HEK293T (cell line): ENCODE data around the gene RAPGEF6.

Experiments used
- CTCF ChIA-PET: fragments of 350-600 bp; formaldehyde crosslinking; extraction: SDS; loops from one replicate; lab custom pipeline; 2021; ENCODE audit warnings: antibody characterized with exemption, inconsistent platforms; lab: Yijun Ruan, JAX
- POLR2A ChIA-PET: fragments of 350-600 bp; formaldehyde crosslinking; extraction: SDS; loops from one replicate; lab custom pipeline; 2020; ENCODE audit warnings: antibody characterized with exemption, inconsistent platforms; lab: Yijun Ruan, JAX
- DNase-seq: peaks from one replicate; pipeline ENCODE4 v3.0.0; 2012; ENCODE audit warnings: mixed read lengths; ENCODE audit errors: extremely low spot score
- ARNT ChIP-seq: fragments of 450-650 bp; IDR thresholded peaks from 2 replicates; pipeline ENCODE4 v1.6.1; 2017; ENCODE audit warnings: mild to moderate bottlenecking
- BHLHE40 ChIP-seq: fragments of 450-650 bp; IDR thresholded peaks from 2 replicates; pipeline ENCODE4 v1.6.1; 2016; ENCODE audit warnings: mild to moderate bottlenecking, moderate library complexity, borderline replicate concordance
- CTBP1 ChIP-seq: fragments of 450-650 bp; IDR thresholded peaks from 2 replicates; pipeline ENCODE4 v1.6.1; 2016; ENCODE audit warnings: borderline replicate concordance
- FOXA1 ChIP-seq: fragments of 450-650 bp; IDR thresholded peaks from 2 replicates; pipeline ENCODE4 v1.6.1; 2016; ENCODE audit warnings: mild to moderate bottlenecking
- FOXK2 ChIP-seq: fragments of 450-650 bp; IDR thresholded peaks from 2 replicates; pipeline ENCODE4 v1.6.1; 2016; ENCODE audit warnings: mild to moderate bottlenecking
- FOXM1 ChIP-seq: fragments of 450-650 bp; IDR thresholded peaks from 2 replicates; pipeline ENCODE4 v1.6.1; 2017; ENCODE audit warnings: mild to moderate bottlenecking, borderline replicate concordance
- L3MBTL2 ChIP-seq: fragments of 450-650 bp; conservative IDR thresholded peaks from 2 replicates; pipeline ENCODE4 v1.6.1; 2016; ENCODE audit warnings: mild to moderate bottlenecking
- NFRKB ChIP-seq: fragments of 450-650 bp; IDR thresholded peaks from 2 replicates; pipeline ENCODE4 v1.6.1; 2016; ENCODE audit warnings: mild to moderate bottlenecking, moderate library complexity
- PKNOX1 ChIP-seq: fragments of 450-650 bp; IDR thresholded peaks from 2 replicates; pipeline ENCODE4 v1.6.1; 2016
- SP1 ChIP-seq: fragments of 450-650 bp; IDR thresholded peaks from 2 replicates; pipeline ENCODE4 v1.6.1; 2017
- SUZ12 ChIP-seq: fragments of 450-650 bp; IDR thresholded peaks from 2 replicates; pipeline ENCODE4 v1.6.1; 2016; ENCODE audit warnings: mild to moderate bottlenecking
- ZNF384 ChIP-seq: fragments of 450-650 bp; IDR thresholded peaks from 2 replicates; pipeline ENCODE4 v1.6.1; 2016

RAPGEF6 gene

GRCh38 chr5:131379723-131380122 lies 255.3 kb downstream of the RAPGEF6 start:
- no peak for TF ChIP-seq FOXA1
- POLR2A ChIA-PET: no interaction called here
- no peak for DNase-seq
- CTCF ChIA-PET: interaction anchor here (0.7 kb wide), 1 partner anchor 181 kb away, joined by 3 read pairs; no protein-coding TSS in a partner anchor

- no peak for TF ChIP-seq PKNOX1
- TF ChIP-seq FOXM1: no peak
- DNase-seq: no peak
- ChIA-PET CTCF (no interaction called here), POLR2A (interaction anchor here (0.9 kb wide), 1 partner anchor 114 kb away, joined by 3 read pairs; no protein-coding TSS in a partner anchor)
These were observed 256.1 kb downstream of the RAPGEF6 start for GRCh38 chr5:131378721-131379541.

- ChIA-PET CTCF (no interaction called here), POLR2A (no interaction called here)
- no peak for DNase-seq
- TF ChIP-seq ARNT (no peak), FOXA1 (no peak)
These were observed 257.2 kb downstream of the RAPGEF6 start for GRCh38 chr5:131377785-131378325.

- no peak for TF ChIP-seq FOXA1
- TF ChIP-seq ZNF384: no peak
- TF ChIP-seq SP1: no peak
- no peak for TF ChIP-seq FOXM1
- no peak for TF ChIP-seq CTBP1
- no peak for TF ChIP-seq FOXK2
- TF ChIP-seq ARNT: no peak
- no peak for TF ChIP-seq L3MBTL2
- no peak for TF ChIP-seq NFRKB
- TF ChIP-seq BHLHE40: no peak
- no peak for TF ChIP-seq SUZ12
These were observed 257.7 kb downstream of the RAPGEF6 start for GRCh38 chr5:131377346-131377745.

GRCh38 chr5:131375351-131375750 lies 259.7 kb downstream of the RAPGEF6 start:
- CTCF ChIA-PET: interaction anchor here (0.5 kb wide), 1 partner anchor 44 kb away, joined by 4 read pairs; no protein-coding TSS in a partner anchor
- POLR2A ChIA-PET: no interaction called here
- no peak for TF ChIP-seq FOXM1
- TF ChIP-seq CTBP1: no peak
- no peak for TF ChIP-seq ZNF384
- no peak for TF ChIP-seq L3MBTL2
- no peak for DNase-seq

More at GRCh38 chr5:131377346-131377745, 257.7 kb downstream of the RAPGEF6 start:
- ChIA-PET POLR2A (no interaction called here), CTCF (no interaction called here)
- no peak for DNase-seq
